CD4-positive, alpha-beta T cell treated with Interleukin-15 for 1 hour (primary cell): ENCODE measurements around the gene GAR1.
"Not testable (repeated sequence)": the region's sequence is repeated elsewhere in the genome, so short reads cannot be mapped to it uniquely, and the experiment has no call there.

Experiments
- DNase-seq: peaks from one replicate; pipeline ENCODE4 v3.0.0-alpha.2; 2020

Gene GAR1

GRCh38 chr4:109815151-109816081 lies at the start of gene GAR1:
GAR1 (plus strand) TSS chr4:109815762; CDS start chr4:109816165, 403 bp downstream.
- DNase-seq: peak; percentile 87

- not testable (repeated sequence) for DNase-seq
Measured at GRCh38 chr4:109782092-109782491, 33.5 kb upstream of the GAR1 start.

- DNase-seq: no peak
Measured at GRCh38 chr4:109786846-109787245, 28.7 kb upstream of the GAR1 start.

GRCh38 chr4:109787807-109788206 lies 27.8 kb upstream of the GAR1 start:
- no peak for DNase-seq

GRCh38 chr4:109795059-109795458 lies 20.5 kb upstream of the GAR1 start:
- no peak for DNase-seq

GRCh38 chr4:109798866-109799265 lies 16.7 kb upstream of the GAR1 start:
- no peak for DNase-seq

- DNase-seq: no peak
Measured at GRCh38 chr4:109801099-109801789, 14.3 kb upstream of the GAR1 start.

GRCh38 chr4:109801895-109802319 lies 13.7 kb upstream of the GAR1 start, which contains the start of gene CFI:
CFI (minus strand) TSS chr4:109801999; CDS start chr4:109801971, 28 bp downstream.
- no peak for DNase-seq

- peak; percentile 32 for DNase-seq
Measured at GRCh38 chr4:109803924-109804571, 11.5 kb upstream of the GAR1 start.

GRCh38 chr4:109809655-109810054 lies 5.9 kb upstream of the GAR1 start:
- DNase-seq: no peak

- DNase-seq: no peak
Measured at GRCh38 chr4:109810552-109811387, 4.8 kb upstream of the GAR1 start.

- no peak for DNase-seq
Measured at GRCh38 chr4:109811707-109812106, 3.9 kb upstream of the GAR1 start.

- DNase-seq: peak; percentile 37
Measured at GRCh38 chr4:109816082-109816442, 500 bp downstream of the GAR1 start.

GRCh38 chr4:109816894-109817293 lies 1.3 kb downstream of the GAR1 start:
- DNase-seq: no peak

- DNase-seq: no peak
Measured at GRCh38 chr4:109818268-109818667, 2.7 kb downstream of the GAR1 start.

- DNase-seq: no peak
Measured at GRCh38 chr4:109820563-109820962, 5.0 kb downstream of the GAR1 start.

GRCh38 chr4:109821185-109821584 lies 5.6 kb downstream of the GAR1 start:
- DNase-seq: no peak

GRCh38 chr4:109826719-109827118 lies 11.2 kb downstream of the GAR1 start:
- DNase-seq: no peak

GRCh38 chr4:109827672-109828071 lies 12.1 kb downstream of the GAR1 start, which contains the start of gene RRH:
RRH (plus strand) TSS chr4:109827972; CDS start chr4:109828028, 56 bp downstream.
- no peak for DNase-seq

GRCh38 chr4:109833756-109834155 lies 18.2 kb downstream of the GAR1 start:
- DNase-seq: no peak

- no peak for DNase-seq
Measured at GRCh38 chr4:109836985-109837384, 21.4 kb downstream of the GAR1 start.

- no peak for DNase-seq
Measured at GRCh38 chr4:109846395-109847098, 31.0 kb downstream of the GAR1 start.
